HL-60 (cell line): ENCODE results near the gene RSRC1.

Experiments used
- GABPA ChIP-seq: IDR thresholded peaks from 2 replicates; pipeline ENCODE4 v1.6.1; 2012; ENCODE audit warnings: low read depth
- POLR2AphosphoS5 ChIP-seq: IDR thresholded peaks from 2 replicates; pipeline ENCODE4 v1.6.1; 2012; ENCODE audit warnings: low read depth
- SPI1 ChIP-seq: IDR thresholded peaks from 2 replicates; pipeline ENCODE4 v1.6.1; 2012; ENCODE audit warnings: low read depth, mild to moderate bottlenecking, borderline replicate concordance
- TF ChIP-seq, protein P1 (sequence below): IDR thresholded peaks from one replicate; pipeline ENCODE4 v1.5.1; 2011; ENCODE audit warnings: low read length, control low read depth, inconsistent platforms; ENCODE audit not compliant: insufficient read depth
- TF ChIP-seq, protein P2 (sequence below): IDR thresholded peaks from 2 replicates; pipeline ENCODE4 v1.6.1; 2012; ENCODE audit warnings: low read depth; ENCODE audit not compliant: insufficient replicate concordance

DNA sequence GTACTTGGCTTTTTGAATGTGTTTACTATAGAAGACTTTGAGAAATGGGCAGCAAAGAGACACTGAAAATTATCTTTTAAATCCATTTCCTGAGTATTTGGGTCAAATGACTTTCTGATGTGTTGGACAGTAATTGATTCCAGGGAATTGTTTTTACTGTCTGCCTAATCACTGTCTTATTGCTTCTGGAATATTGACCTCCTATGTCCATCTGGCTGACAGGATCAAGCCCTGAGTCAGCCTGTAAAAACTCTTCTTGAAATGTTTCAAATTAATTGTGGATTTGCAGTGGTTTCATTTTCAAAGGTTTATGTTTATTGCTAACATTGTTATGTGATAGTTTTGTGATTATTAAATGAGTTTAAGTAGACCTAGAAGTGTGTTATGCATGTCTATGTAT lies 410.5 kb downstream of the RSRC1 start:
- TF ChIP-seq SPI1 (no peak), POLR2AphosphoS5 (no peak), GABPA (no peak)
- TF ChIP-seq, protein P1, sequence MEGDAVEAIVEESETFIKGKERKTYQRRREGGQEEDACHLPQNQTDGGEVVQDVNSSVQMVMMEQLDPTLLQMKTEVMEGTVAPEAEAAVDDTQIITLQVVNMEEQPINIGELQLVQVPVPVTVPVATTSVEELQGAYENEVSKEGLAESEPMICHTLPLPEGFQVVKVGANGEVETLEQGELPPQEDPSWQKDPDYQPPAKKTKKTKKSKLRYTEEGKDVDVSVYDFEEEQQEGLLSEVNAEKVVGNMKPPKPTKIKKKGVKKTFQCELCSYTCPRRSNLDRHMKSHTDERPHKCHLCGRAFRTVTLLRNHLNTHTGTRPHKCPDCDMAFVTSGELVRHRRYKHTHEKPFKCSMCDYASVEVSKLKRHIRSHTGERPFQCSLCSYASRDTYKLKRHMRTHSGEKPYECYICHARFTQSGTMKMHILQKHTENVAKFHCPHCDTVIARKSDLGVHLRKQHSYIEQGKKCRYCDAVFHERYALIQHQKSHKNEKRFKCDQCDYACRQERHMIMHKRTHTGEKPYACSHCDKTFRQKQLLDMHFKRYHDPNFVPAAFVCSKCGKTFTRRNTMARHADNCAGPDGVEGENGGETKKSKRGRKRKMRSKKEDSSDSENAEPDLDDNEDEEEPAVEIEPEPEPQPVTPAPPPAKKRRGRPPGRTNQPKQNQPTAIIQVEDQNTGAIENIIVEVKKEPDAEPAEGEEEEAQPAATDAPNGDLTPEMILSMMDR, result no peak
- TF ChIP-seq, protein P2, sequence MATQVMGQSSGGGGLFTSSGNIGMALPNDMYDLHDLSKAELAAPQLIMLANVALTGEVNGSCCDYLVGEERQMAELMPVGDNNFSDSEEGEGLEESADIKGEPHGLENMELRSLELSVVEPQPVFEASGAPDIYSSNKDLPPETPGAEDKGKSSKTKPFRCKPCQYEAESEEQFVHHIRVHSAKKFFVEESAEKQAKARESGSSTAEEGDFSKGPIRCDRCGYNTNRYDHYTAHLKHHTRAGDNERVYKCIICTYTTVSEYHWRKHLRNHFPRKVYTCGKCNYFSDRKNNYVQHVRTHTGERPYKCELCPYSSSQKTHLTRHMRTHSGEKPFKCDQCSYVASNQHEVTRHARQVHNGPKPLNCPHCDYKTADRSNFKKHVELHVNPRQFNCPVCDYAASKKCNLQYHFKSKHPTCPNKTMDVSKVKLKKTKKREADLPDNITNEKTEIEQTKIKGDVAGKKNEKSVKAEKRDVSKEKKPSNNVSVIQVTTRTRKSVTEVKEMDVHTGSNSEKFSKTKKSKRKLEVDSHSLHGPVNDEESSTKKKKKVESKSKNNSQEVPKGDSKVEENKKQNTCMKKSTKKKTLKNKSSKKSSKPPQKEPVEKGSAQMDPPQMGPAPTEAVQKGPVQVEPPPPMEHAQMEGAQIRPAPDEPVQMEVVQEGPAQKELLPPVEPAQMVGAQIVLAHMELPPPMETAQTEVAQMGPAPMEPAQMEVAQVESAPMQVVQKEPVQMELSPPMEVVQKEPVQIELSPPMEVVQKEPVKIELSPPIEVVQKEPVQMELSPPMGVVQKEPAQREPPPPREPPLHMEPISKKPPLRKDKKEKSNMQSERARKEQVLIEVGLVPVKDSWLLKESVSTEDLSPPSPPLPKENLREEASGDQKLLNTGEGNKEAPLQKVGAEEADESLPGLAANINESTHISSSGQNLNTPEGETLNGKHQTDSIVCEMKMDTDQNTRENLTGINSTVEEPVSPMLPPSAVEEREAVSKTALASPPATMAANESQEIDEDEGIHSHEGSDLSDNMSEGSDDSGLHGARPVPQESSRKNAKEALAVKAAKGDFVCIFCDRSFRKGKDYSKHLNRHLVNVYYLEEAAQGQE, result no peak
